Stimulated activated CD8-positive, alpha-beta memory T cell treated with anti-CD3 and anti-CD28 coated beads, Interleukin-7, amount 100 ng/mL, for 24 hours (primary cell): Measurements from ENCODE around the gene STK38L.
"Not testable (repeated sequence)": the region's sequence is repeated elsewhere in the genome, so short reads cannot be mapped to it uniquely, and the experiment has no call there.

Experiments used
- DNase-seq: peaks from one replicate; pipeline ENCODE4 v3.0.0-alpha.2; 2020; ENCODE audit warnings: low read depth

STK38L gene

GRCh38 chr12:27226407-27226929 is 17.6 kb upstream of the STK38L start:
- DNase-seq, result no peak

- DNase-seq, result no peak
Observed at GRCh38 chr12:27229367-27229766, 14.7 kb upstream of the STK38L start.

GRCh38 chr12:27231374-27231773 is 12.7 kb upstream of the STK38L start:
- DNase-seq, result not testable (repeated sequence)

GRCh38 chr12:27233814-27234213 is 10.3 kb upstream of the STK38L start:
- no peak for DNase-seq

GRCh38 chr12:27236498-27236897 is 7.6 kb upstream of the STK38L start:
- no peak for DNase-seq

- DNase-seq, result no peak
Observed at GRCh38 chr12:27237790-27238771, 6.0 kb upstream of the STK38L start.

GRCh38 chr12:27243006-27243405 is 1.1 kb upstream of the STK38L start:
- DNase-seq, result no peak

- DNase-seq, result no peak
Observed at GRCh38 chr12:27244689-27245488, 803 bp downstream of the STK38L start.

- no peak for DNase-seq
Observed at GRCh38 chr12:27246141-27246540, 2.1 kb downstream of the STK38L start.

GRCh38 chr12:27246774-27247173 is 2.7 kb downstream of the STK38L start:
- no peak for DNase-seq

- DNase-seq, result no peak
Observed at GRCh38 chr12:27252934-27253333, 8.8 kb downstream of the STK38L start.

- DNase-seq, result no peak
Observed at GRCh38 chr12:27253347-27253746, 9.3 kb downstream of the STK38L start.

- no peak for DNase-seq
Observed at GRCh38 chr12:27255806-27256205, 11.7 kb downstream of the STK38L start.

- no peak for DNase-seq
Observed at GRCh38 chr12:27257104-27257843, 13.2 kb downstream of the STK38L start.

- no peak for DNase-seq
Observed at GRCh38 chr12:27260746-27261145, 16.7 kb downstream of the STK38L start.

- DNase-seq, result no peak
Observed at GRCh38 chr12:27261866-27262265, 17.8 kb downstream of the STK38L start.

GRCh38 chr12:27270148-27270547 is 26.1 kb downstream of the STK38L start:
- DNase-seq, result no peak

- DNase-seq, result no peak
Observed at GRCh38 chr12:27271206-27271605, 27.1 kb downstream of the STK38L start.

GRCh38 chr12:27272373-27273028 is 28.4 kb downstream of the STK38L start:
- DNase-seq, result no peak

- DNase-seq, result no peak
Observed at GRCh38 chr12:27273114-27273513, 29.0 kb downstream of the STK38L start.

GRCh38 chr12:27274706-27275105 is 30.6 kb downstream of the STK38L start:
- DNase-seq, result no peak
